ENCODE data around the gene PLEKHB1. TPM values are rescaled to one million over a fixed set of nuclear protein-coding genes. Genes with fewer than 3 reads are reported as not detected.

Gene PLEKHB1
- total and polyA plus RNA-seq, 2 experiments from 2014 or later = 21.8 to 33.5 TPM

- H3K4me1 ChIP-seq (ENCODE audit: low read depth) = no peaks in the 10 kb centered on the region
- no peak for DNase-seq (ENCODE audit: low read depth in 1 of 2, low spot score in 1 of 2)
- no peak overlapping the region for H3K4me3 ChIP-seq
- no peaks in the 10 kb centered on the region for H3K36me3 ChIP-seq
- no peak for TF ChIP-seq CTCF (IDR thresholded peaks at IDR 0.05; ENCODE audit: low read depth, low read length)
- H3K27ac ChIP-seq = no peak overlapping the region
- H3K27me3 ChIP-seq = no peaks in the 10 kb centered on the region
- H3K9me3 ChIP-seq (ENCODE audit: low read depth) = no peaks in the 10 kb centered on the region
Measured at GRCh38 chr11:73632996-73633395, 13.4 kb upstream of the PLEKHB1 start.

- DNase-seq (ENCODE audit: low read depth in 1 of 2, low spot score in 1 of 2) = no peak
- Histone ChIP-seq H3K27me3 (no peaks in the 10 kb centered on the region), H3K9me3 (ENCODE audit: low read depth) (no peaks in the 10 kb centered on the region), H3K4me3 (no peak overlapping the region), H3K27ac (no peak overlapping the region), H3K36me3 (no peaks in the 10 kb centered on the region), H3K4me1 (ENCODE audit: low read depth) (no peaks in the 10 kb centered on the region)
- TF ChIP-seq CTCF (IDR thresholded peaks at IDR 0.05; ENCODE audit: low read depth, low read length) = no peak
Measured at GRCh38 chr11:73633999-73634398, 12.4 kb upstream of the PLEKHB1 start.

- no peak for TF ChIP-seq CTCF (IDR thresholded peaks at IDR 0.05; ENCODE audit: low read depth, low read length)
- no peak for DNase-seq (ENCODE audit: low read depth in 1 of 2, low spot score in 1 of 2)
- no peaks in the 10 kb centered on the region for H3K9me3 ChIP-seq (ENCODE audit: low read depth)
- H3K4me3 ChIP-seq = no peak overlapping the region
- H3K27ac ChIP-seq = no peak overlapping the region
- no peaks in the 10 kb centered on the region for H3K27me3 ChIP-seq
- no peaks in the 10 kb centered on the region for H3K4me1 ChIP-seq (ENCODE audit: low read depth)
- no peaks in the 10 kb centered on the region for H3K36me3 ChIP-seq
Measured at GRCh38 chr11:73635721-73636120, 10.7 kb upstream of the PLEKHB1 start.

GRCh38 chr11:73636249-73636648 lies 10.1 kb upstream of the PLEKHB1 start:
- H3K36me3 ChIP-seq = no peaks in the 10 kb centered on the region
- no peak for TF ChIP-seq CTCF (IDR thresholded peaks at IDR 0.05; ENCODE audit: low read depth, low read length)
- no peaks in the 10 kb centered on the region for H3K9me3 ChIP-seq (ENCODE audit: low read depth)
- no peaks in the 10 kb centered on the region for H3K27me3 ChIP-seq
- no peak overlapping the region for H3K27ac ChIP-seq
- no peak overlapping the region for H3K4me3 ChIP-seq
- DNase-seq (ENCODE audit: low read depth in 1 of 2, low spot score in 1 of 2) = no peak
- no peaks in the 10 kb centered on the region for H3K4me1 ChIP-seq (ENCODE audit: low read depth)

- no peak for TF ChIP-seq CTCF (IDR thresholded peaks at IDR 0.05; ENCODE audit: low read depth, low read length)
- Histone ChIP-seq H3K27me3 (no peaks in the 10 kb centered on the region), H3K4me3 (no peak overlapping the region), H3K27ac (no peak overlapping the region), H3K9me3 (ENCODE audit: low read depth) (no peaks in the 10 kb centered on the region), H3K4me1 (ENCODE audit: low read depth) (no peaks in the 10 kb centered on the region), H3K36me3 (no peaks in the 10 kb centered on the region)
- no peak for DNase-seq (ENCODE audit: low read depth in 1 of 2, low spot score in 1 of 2)
Measured at GRCh38 chr11:73637012-73637411, 9.4 kb upstream of the PLEKHB1 start.

GRCh38 chr11:73640592-73640991 lies 5.8 kb upstream of the PLEKHB1 start:
- no peak for DNase-seq (ENCODE audit: low read depth in 1 of 2, low spot score in 1 of 2)
- H3K4me1 ChIP-seq (ENCODE audit: low read depth) = peaks cover 5% of the 10 kb centered on the region
- H3K27ac ChIP-seq = no peak overlapping the region
- H3K9me3 ChIP-seq (ENCODE audit: low read depth) = no peaks in the 10 kb centered on the region
- H3K27me3 ChIP-seq = peaks cover 4% of the 10 kb centered on the region
- TF ChIP-seq CTCF (IDR thresholded peaks at IDR 0.05; ENCODE audit: low read depth, low read length) = no peak
- H3K4me3 ChIP-seq = no peak overlapping the region
- H3K36me3 ChIP-seq = no peaks in the 10 kb centered on the region
